Ovary (tissue), 9 donors: Measurements from ENCODE around the gene PLXNB3. TPM values are rescaled to one million over a fixed set of nuclear protein-coding genes. Genes with fewer than 3 reads are reported as not detected.

Source experiments
- DNase-seq, 5 donors: peaks; one replicate each; pipeline ENCODE4 v3.0.0-alpha.2; 2019 to 2020
- H3K27ac ChIP-seq, 2 donors: fragments of 200-600 bp; one replicate each; pipeline versions ENCODE4 v1.5.1 to v1.8.0; 2019 to 2022
- H3K27me3 ChIP-seq: fragments of 200-600 bp; one replicate; pipeline ENCODE4 v1.8.0; 2022
- H3K36me3 ChIP-seq: fragments of 200-600 bp; sonication (generic); one replicate; pipeline ENCODE4 v1.5.1; 2019
- H3K4me1 ChIP-seq: one replicate; pipeline ENCODE4 v1.8.1; 2013; ENCODE audit warnings: mild to moderate bottlenecking, moderate library complexity; ENCODE audit not compliant: insufficient read depth
- H3K4me3 ChIP-seq: fragments of 200-600 bp; sonication (generic); one replicate; pipeline ENCODE4 v1.5.1; 2017
- H3K9me3 ChIP-seq, 2 donors: fragments of 200-600 bp in 1 of 2; sonication (generic) in 1 of 2; one replicate each; pipeline versions ENCODE4 v1.5.1 to v1.8.1; 2013 to 2019; ENCODE audit warnings: mild to moderate bottlenecking in 1 of 2, moderate library complexity in 1 of 2
- EP300 ChIP-seq: sonication (generic); formaldehyde crosslinking; IDR thresholded peaks from one replicate; pipeline ENCODE4 v1.6.1; 2017; ENCODE audit warnings: antibody characterized with exemption
- POLR2A ChIP-seq: fragments of 450-650 bp; IDR thresholded peaks from one replicate; pipeline ENCODE4 v1.6.1; 2017; ENCODE audit warnings: antibody characterized with exemption, mild to moderate bottlenecking, moderate library complexity
- WGBS, 3 donors: extraction: QIAGEN DNeasy Blood & Tissue Kit in 1 of 3; methylation state at CpG; one replicate each; pipeline versions ENCODE4 v1.1.5 to v1.1.7; 2013 to 2017; 5-methylcytosine and 5-hydroxymethylcytosine counted together
- intact Hi-C, 4 donors: fragments of 100-400 bp; cut with DNase I; formaldehyde crosslinking; loops; one replicate each; pipeline versions ENCODE4 v1.11.0 to v1.15.1; 2022 to 2023
- polyA plus RNA-seq, 2 donors: library from polyadenylated mRNA; stranded (reverse); fragments of 200-250 nt in 1 of 2; fragments of 350-450 nt in 1 of 2; fragmentation: Illumina TruSeq in 1 of 2; extraction: RNeasy Lipid Tissue Mini Kit (QIAGEN cat#74804) in 1 of 2; gene quantifications; one replicate each; pipeline ENCODE4 v1.2.3, GENCODE V29; 2013 to 2014
- total RNA-seq, 7 donors: library from RNA; depleted of rRNA in 2 of 7; stranded (reverse); fragments of >200 nt in 2 of 7; fragmentation: NEBNext Ultra II Directional in 3 of 7; extraction: Animal tissue kit (Norgen Biotek cat#: 25700) in 3 of 7; gene quantifications; one replicate each; pipeline versions ENCODE4 v1.1.0 to v1.2.4, GENCODE V29; 2016 to 2023
- TF ChIP-seq, protein P1 (sequence below), 3 donors: fragments of 450-650 bp in 2 of 3; fragments of 200-600 bp in 1 of 3; IDR thresholded peaks; one replicate each; pipeline versions ENCODE4 v1.5.1 to v1.8.0; 2016 to 2022; ENCODE audit warnings: antibody characterized with exemption in 3 of 3, mild to moderate bottlenecking in 1 of 3
- donor health status: DM: no; HTN: no; CAD: no; lungs with moderate emphysema.
- donor health status: DM: no; HTN: no; CAD: no.
- donor health status: Bipolar disorder and iron deficiency.
- donor health status: DM: yes; HTN: yes; CAD: no.
- donor health status: DM: no; HTN: no; CAD: no.
- donor health status: DM: yes; HTN: yes; CAD: no.

PLXNB3 gene
- total and polyA plus RNA-seq, 9 donors: 0.46 to 5.0 (median 0.95) TPM

GRCh38 chrX:153803211-153804099 lies 39.4 kb downstream of the PLXNB3 start:
- TF ChIP-seq POLR2A: no peak
- TF ChIP-seq, protein P1, sequence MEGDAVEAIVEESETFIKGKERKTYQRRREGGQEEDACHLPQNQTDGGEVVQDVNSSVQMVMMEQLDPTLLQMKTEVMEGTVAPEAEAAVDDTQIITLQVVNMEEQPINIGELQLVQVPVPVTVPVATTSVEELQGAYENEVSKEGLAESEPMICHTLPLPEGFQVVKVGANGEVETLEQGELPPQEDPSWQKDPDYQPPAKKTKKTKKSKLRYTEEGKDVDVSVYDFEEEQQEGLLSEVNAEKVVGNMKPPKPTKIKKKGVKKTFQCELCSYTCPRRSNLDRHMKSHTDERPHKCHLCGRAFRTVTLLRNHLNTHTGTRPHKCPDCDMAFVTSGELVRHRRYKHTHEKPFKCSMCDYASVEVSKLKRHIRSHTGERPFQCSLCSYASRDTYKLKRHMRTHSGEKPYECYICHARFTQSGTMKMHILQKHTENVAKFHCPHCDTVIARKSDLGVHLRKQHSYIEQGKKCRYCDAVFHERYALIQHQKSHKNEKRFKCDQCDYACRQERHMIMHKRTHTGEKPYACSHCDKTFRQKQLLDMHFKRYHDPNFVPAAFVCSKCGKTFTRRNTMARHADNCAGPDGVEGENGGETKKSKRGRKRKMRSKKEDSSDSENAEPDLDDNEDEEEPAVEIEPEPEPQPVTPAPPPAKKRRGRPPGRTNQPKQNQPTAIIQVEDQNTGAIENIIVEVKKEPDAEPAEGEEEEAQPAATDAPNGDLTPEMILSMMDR (IDR thresholded peaks at IDR 0.05): no peak
- TF ChIP-seq EP300: no peak
- Histone ChIP-seq H3K9me3 (no peaks in the 10 kb centered on the region), H3K4me1 (no peaks in the 10 kb centered on the region), H3K27ac (no peak overlapping the region), H3K4me3 (no peak overlapping the region), H3K27me3 (no peaks in the 10 kb centered on the region), H3K36me3 (no peaks in the 10 kb centered on the region)
- peak in 1 of 5 donors; percentile 8 for DNase-seq
- 90 to 94% (median 93%) methylated on average over 81 to 87 of the region's 87 CpGs for WGBS, 3 donors
- intact Hi-C loops: no loop called here

DNA sequence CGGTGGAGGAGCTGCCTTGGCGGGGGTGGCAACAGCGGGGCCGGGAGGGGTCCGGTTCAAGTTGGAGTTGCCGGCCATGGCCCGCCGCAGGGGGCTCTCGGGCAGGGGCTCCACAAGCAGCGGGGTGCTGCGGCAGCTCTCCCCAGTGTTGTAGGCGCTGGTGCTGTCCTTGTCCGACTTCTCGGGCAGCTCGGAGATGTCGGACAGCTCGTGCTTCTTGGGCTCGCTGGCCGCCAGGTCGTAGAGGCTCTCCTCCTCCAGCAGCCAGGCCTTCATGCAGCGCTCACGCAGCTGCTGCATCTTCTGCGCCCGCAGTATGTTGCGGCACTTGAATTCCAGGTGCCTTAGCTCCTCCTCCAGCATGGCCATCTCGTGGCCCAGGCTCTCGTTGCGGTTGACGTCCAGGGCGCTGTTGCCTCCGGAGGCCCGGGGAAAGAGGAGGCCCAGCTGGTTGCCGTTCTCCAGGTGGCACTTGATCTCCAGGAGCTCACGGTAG lies 40.1 kb downstream of the PLXNB3 start:
- TF ChIP-seq POLR2A (no peak), EP300 (no peak)
- TF ChIP-seq, protein P1 (IDR thresholded peaks at IDR 0.05): no peak
- intact Hi-C loops: no loop called here
- no peaks in the 10 kb centered on the region for H3K36me3 ChIP-seq
- H3K27ac ChIP-seq: no peak overlapping the region
- H3K4me3 ChIP-seq: no peak overlapping the region
- no peaks in the 10 kb centered on the region for H3K4me1 ChIP-seq
- 91 to 96% (median 94%) methylated on average over 20 to 34 of the region's 34 CpGs for WGBS, 3 donors
- H3K27me3 ChIP-seq: no peaks in the 10 kb centered on the region
- peak in 1 of 5 donors; percentile 7 for DNase-seq
- no peaks in the 10 kb centered on the region for H3K9me3 ChIP-seq

GRCh38 chrX:153804621-153805020 lies 40.6 kb downstream of the PLXNB3 start:
- no peak overlapping the region for H3K4me3 ChIP-seq
- no peaks in the 10 kb centered on the region for H3K9me3 ChIP-seq
- TF ChIP-seq POLR2A (no peak), EP300 (no peak)
- TF ChIP-seq, protein P1 (IDR thresholded peaks at IDR 0.05): no peak
- H3K4me1 ChIP-seq: no peaks in the 10 kb centered on the region
- H3K27ac ChIP-seq: no peak overlapping the region
- whole genome bisulfite sequencing, 3 donors: 90 to 93% (median 93%) methylated on average over 25 of the region's 25 CpGs
- H3K36me3 ChIP-seq: no peaks in the 10 kb centered on the region
- intact Hi-C loops: no loop called here
- no peaks in the 10 kb centered on the region for H3K27me3 ChIP-seq
- no peak for DNase-seq

DNA sequence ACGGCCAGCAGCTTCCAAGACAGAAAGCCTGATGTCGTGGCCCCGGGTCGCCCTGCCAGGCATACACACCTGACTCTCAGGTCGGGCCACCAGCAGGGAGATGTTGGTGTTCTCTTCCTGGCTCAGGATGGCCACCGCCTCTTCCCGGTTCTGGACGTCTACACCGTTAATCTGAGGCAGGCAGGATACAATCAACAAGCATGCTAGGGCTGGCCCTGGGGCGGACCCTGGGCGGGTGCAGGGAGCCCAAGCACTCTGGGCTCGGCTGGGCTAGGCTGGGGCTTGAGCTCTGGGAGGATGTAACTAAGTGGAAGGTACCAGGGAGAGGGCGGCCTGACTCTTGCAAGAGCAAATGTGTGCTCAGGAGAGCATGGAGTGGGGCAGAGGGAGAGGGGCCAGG lies 41.4 kb downstream of the PLXNB3 start:
- Histone ChIP-seq H3K4me3 (no peak overlapping the region), H3K27ac (no peak overlapping the region), H3K9me3 (no peaks in the 10 kb centered on the region), H3K36me3 (no peaks in the 10 kb centered on the region), H3K4me1 (no peaks in the 10 kb centered on the region), H3K27me3 (no peaks in the 10 kb centered on the region)
- TF ChIP-seq EP300: no peak
- no peak for TF ChIP-seq POLR2A
- TF ChIP-seq, protein P1 (IDR thresholded peaks at IDR 0.05): no peak
- intact Hi-C loops: no loop called here
- 86 to 87% (median 86%) methylated on average over 13 of the region's 13 CpGs for WGBS, 3 donors
- no peak for DNase-seq
